ENCODE data around the gene USP40. TPM values are rescaled to one million over a fixed set of nuclear protein-coding genes. Genes with fewer than 3 reads are reported as not detected.
"Not testable (repeated sequence)": the region's sequence is repeated elsewhere in the genome, so short reads cannot be mapped to it uniquely, and the experiment has no call there.

USP40 gene
- total and polyA plus RNA-seq, 2 donors, result 16.1 to 26.7 TPM

GRCh38 chr2:233593201-233593600 is 26.6 kb upstream of the USP40 start:
- DNase-seq (ENCODE audit: low read depth in 6 of 9, low spot score in 9 of 9), result no peak
- Histone ChIP-seq H3K9me3 (ENCODE audit: control insufficient read depth in 2 of 2, insufficient read depth in 1 of 2, low read length in 1 of 2) (no peaks in the 10 kb centered on the region), H3K4me1 (ENCODE audit: control insufficient read depth in 2 of 2, insufficient read depth in 2 of 2, low read length in 2 of 2) (no peaks in the 10 kb centered on the region), H3K27ac (ENCODE audit: low read depth in 1 of 2, low read length in 1 of 2) (no peak overlapping the region), H3K27me3 (ENCODE audit: control insufficient read depth in 2 of 2, insufficient read depth in 1 of 2, low read length in 1 of 2) (no peaks in the 10 kb centered on the region), H3K4me3 (ENCODE audit: low read length in 2 of 2) (no peak overlapping the region), H3K36me3 (ENCODE audit: control insufficient read depth in 2 of 2, insufficient read depth in 2 of 2, low read length in 1 of 2) (no peaks in the 10 kb centered on the region)
- WGBS, result 94% methylated on average over 8 of the region's 8 CpGs

GRCh38 chr2:233592706-233593105 is 26.1 kb upstream of the USP40 start:
- H3K27ac ChIP-seq (ENCODE audit: low read depth in 1 of 2, low read length in 1 of 2); DNase-seq (ENCODE audit: low read depth in 6 of 9, low spot score in 9 of 9); H3K9me3 ChIP-seq (ENCODE audit: control insufficient read depth in 2 of 2, insufficient read depth in 1 of 2, low read length in 1 of 2); H3K4me1 ChIP-seq (ENCODE audit: control insufficient read depth in 2 of 2, insufficient read depth in 2 of 2, low read length in 2 of 2); H3K36me3 ChIP-seq (ENCODE audit: control insufficient read depth in 2 of 2, insufficient read depth in 2 of 2, low read length in 1 of 2); H3K27me3 ChIP-seq (ENCODE audit: control insufficient read depth in 2 of 2, insufficient read depth in 1 of 2, low read length in 1 of 2); H3K4me3 ChIP-seq (ENCODE audit: low read length in 2 of 2): not testable (repeated sequence)
- WGBS, result 100% methylated on average over 1 of the region's 1 CpG

DNA sequence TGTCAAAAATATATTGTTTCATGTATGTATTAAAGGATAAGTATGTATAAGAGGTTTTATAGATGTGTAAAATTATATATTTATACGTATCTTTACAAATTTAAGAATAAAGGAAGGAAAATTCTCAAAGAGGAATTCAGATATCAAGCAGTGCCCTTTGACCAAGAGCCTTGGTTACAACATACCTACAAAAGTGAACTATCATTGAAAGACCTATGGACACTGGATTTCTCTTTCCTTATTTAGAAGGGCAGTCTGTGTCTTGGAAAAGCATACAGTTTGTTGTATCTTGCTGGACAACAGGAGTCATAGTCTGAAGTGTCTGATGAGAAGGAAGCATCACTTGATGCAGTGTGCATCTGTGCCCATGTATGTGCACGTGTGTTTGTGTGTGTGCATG is 21.8 kb upstream of the USP40 start:
- H3K9me3 ChIP-seq (ENCODE audit: control insufficient read depth in 2 of 2, insufficient read depth in 1 of 2, low read length in 1 of 2), result no peaks in the 10 kb centered on the region
- no peaks in the 10 kb centered on the region for H3K27me3 ChIP-seq (ENCODE audit: control insufficient read depth in 2 of 2, insufficient read depth in 1 of 2, low read length in 1 of 2)
- H3K4me1 ChIP-seq (ENCODE audit: control insufficient read depth in 2 of 2, insufficient read depth in 2 of 2, low read length in 2 of 2), result no peaks in the 10 kb centered on the region
- DNase-seq (ENCODE audit: low read depth in 6 of 9, low spot score in 9 of 9), result no peak
- WGBS, result 97% methylated on average over 2 of the region's 2 CpGs
- no peak overlapping the region for H3K4me3 ChIP-seq (ENCODE audit: low read length in 2 of 2)
- H3K27ac ChIP-seq (ENCODE audit: low read depth in 1 of 2, low read length in 1 of 2), result no peak overlapping the region
- H3K36me3 ChIP-seq (ENCODE audit: control insufficient read depth in 2 of 2, insufficient read depth in 2 of 2, low read length in 1 of 2), result no peaks in the 10 kb centered on the region

DNA sequence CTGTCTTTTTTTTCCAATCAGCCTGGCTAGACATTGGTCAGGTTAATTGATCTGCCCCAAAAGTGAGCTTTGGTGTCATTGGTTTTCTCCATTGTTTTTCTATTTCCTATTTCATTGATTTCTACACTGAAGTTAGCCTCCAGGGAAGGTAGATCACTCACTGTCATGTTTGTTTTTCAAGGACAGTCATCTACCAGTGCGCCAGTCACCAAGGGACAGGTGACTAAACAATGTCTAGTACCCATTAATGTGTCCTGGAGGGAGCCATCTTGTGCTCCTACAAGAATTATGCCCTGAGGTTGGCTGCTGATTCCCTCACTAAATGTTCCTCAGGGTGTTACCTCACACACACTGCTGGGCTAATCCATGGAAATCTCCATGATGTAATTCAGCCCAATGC is 17.6 kb upstream of the USP40 start:
- 96% methylated on average over 1 of the region's 1 CpG for WGBS
- Histone ChIP-seq H3K9me3 (ENCODE audit: control insufficient read depth in 2 of 2, insufficient read depth in 1 of 2, low read length in 1 of 2) (no peaks in the 10 kb centered on the region), H3K36me3 (ENCODE audit: control insufficient read depth in 2 of 2, insufficient read depth in 2 of 2, low read length in 1 of 2) (no peaks in the 10 kb centered on the region), H3K27ac (ENCODE audit: low read depth in 1 of 2, low read length in 1 of 2) (no peak overlapping the region), H3K4me1 (ENCODE audit: control insufficient read depth in 2 of 2, insufficient read depth in 2 of 2, low read length in 2 of 2) (no peaks in the 10 kb centered on the region), H3K4me3 (ENCODE audit: low read length in 2 of 2) (no peak overlapping the region), H3K27me3 (ENCODE audit: control insufficient read depth in 2 of 2, insufficient read depth in 1 of 2, low read length in 1 of 2) (no peaks in the 10 kb centered on the region)
- no peak for DNase-seq (ENCODE audit: low read depth in 6 of 9, low spot score in 9 of 9)

DNA sequence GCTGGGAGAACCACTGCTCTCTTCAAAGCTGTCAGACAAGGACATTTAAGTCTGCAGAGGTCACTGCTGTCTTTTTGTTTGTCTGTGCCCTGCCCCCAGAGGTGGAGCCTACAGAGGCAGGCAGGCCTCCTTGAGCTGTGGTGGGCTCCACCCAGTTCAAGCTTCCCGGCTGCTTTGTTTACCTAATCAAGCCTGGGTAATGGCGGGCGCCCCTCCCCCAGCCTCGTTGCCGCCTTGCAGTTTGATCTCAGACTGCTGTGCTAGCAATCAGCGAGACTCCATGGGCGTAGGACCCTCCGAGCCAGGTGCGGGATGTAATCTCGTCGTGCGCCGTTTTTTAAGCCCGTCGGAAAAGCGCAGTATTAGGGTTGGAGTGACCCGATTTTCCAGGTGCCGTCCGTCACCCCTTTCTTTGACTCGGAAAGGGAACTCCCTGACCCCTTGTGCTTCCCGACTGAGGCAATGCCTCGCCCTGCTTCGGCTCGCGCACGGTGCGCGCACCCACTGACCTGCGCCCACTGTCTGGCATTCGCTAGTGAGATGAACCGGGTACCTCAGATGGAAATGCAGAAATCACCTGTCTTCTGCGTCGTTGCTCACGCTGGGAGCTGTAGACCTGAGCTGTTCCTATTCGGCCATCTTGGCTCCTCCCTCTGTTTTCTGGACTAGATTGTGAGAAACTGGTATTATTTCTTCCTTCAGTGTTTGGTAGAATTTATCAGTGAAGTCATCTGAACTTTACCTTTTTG is 16.8 kb upstream of the USP40 start:
- not testable (repeated sequence) for H3K4me3 ChIP-seq (ENCODE audit: low read length in 2 of 2); H3K9me3 ChIP-seq (ENCODE audit: control insufficient read depth in 2 of 2, insufficient read depth in 1 of 2, low read length in 1 of 2); H3K4me1 ChIP-seq (ENCODE audit: control insufficient read depth in 2 of 2, insufficient read depth in 2 of 2, low read length in 2 of 2); H3K27me3 ChIP-seq (ENCODE audit: control insufficient read depth in 2 of 2, insufficient read depth in 1 of 2, low read length in 1 of 2); H3K27ac ChIP-seq (ENCODE audit: low read depth in 1 of 2, low read length in 1 of 2); DNase-seq (ENCODE audit: low read depth in 6 of 9, low spot score in 9 of 9); H3K36me3 ChIP-seq (ENCODE audit: control insufficient read depth in 2 of 2, insufficient read depth in 2 of 2, low read length in 1 of 2)
- 89% methylated on average over 35 of the region's 35 CpGs for WGBS

DNA sequence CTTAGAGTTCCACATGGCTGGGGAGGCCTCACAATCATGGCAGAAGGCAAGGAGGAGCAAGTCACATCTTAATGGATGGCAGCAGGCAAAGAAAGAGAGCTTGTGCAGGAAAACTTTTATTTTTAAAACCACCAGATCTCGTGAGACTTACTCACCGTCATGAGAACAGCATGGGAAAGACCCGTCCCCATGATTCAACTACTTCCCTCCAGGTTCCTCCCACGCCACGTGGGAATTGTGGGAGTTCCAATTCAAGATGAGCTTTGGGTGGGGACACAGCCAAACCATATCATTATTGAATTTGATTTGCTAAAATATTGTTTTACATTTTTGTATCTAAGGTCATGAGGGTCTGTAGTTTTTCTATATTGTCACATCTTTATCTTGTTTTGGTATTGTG is 10.8 kb upstream of the USP40 start:
- DNase-seq (ENCODE audit: low read depth in 6 of 9, low spot score in 9 of 9), result not testable (repeated sequence)

DNA sequence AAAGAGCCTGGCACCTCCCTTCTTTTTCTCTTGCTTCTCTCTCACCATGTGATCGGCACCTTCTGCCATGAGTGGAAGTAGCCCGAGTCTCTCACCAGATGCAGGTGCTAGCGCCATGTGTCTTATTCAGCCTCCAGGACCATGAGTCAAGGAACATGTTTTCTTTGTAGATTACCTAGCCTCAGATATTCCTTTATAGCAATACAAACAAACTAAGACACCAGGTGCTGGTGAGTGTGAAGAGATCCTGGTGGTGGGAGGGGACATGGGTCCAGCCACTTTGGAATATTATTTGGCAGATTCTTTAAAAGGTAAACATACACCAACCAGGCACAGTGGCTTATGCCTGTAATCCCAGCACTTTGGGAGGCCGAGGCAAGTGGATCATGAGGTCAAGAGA is 5.9 kb upstream of the USP40 start:
- Histone ChIP-seq H3K4me3 (ENCODE audit: low read length in 2 of 2) (no peak overlapping the region), H3K27ac (ENCODE audit: low read depth in 1 of 2, low read length in 1 of 2) (no peak overlapping the region), H3K36me3 (ENCODE audit: control insufficient read depth in 2 of 2, insufficient read depth in 2 of 2, low read length in 1 of 2) (no peaks in the 10 kb centered on the region), H3K9me3 (ENCODE audit: control insufficient read depth in 2 of 2, insufficient read depth in 1 of 2, low read length in 1 of 2) (peaks cover 0 to 5% of the 10 kb centered on the region in 2 donors), H3K4me1 (ENCODE audit: control insufficient read depth in 2 of 2, insufficient read depth in 2 of 2, low read length in 2 of 2) (no peaks in the 10 kb centered on the region), H3K27me3 (ENCODE audit: control insufficient read depth in 2 of 2, insufficient read depth in 1 of 2, low read length in 1 of 2) (no peaks in the 10 kb centered on the region)
- no peak for DNase-seq (ENCODE audit: low read depth in 6 of 9, low spot score in 9 of 9)
- WGBS, result 96% methylated on average over 4 of the region's 4 CpGs

More for the DNA sequence above, 10.8 kb upstream of the USP40 start:
- WGBS, result 78% methylated on average over 5 of the region's 5 CpGs
- H3K27me3 ChIP-seq (ENCODE audit: control insufficient read depth in 2 of 2, insufficient read depth in 1 of 2, low read length in 1 of 2); H3K4me3 ChIP-seq (ENCODE audit: low read length in 2 of 2); H3K4me1 ChIP-seq (ENCODE audit: control insufficient read depth in 2 of 2, insufficient read depth in 2 of 2, low read length in 2 of 2); H3K27ac ChIP-seq (ENCODE audit: low read depth in 1 of 2, low read length in 1 of 2); H3K9me3 ChIP-seq (ENCODE audit: control insufficient read depth in 2 of 2, insufficient read depth in 1 of 2, low read length in 1 of 2); H3K36me3 ChIP-seq (ENCODE audit: control insufficient read depth in 2 of 2, insufficient read depth in 2 of 2, low read length in 1 of 2): not testable (repeated sequence)

DNA sequence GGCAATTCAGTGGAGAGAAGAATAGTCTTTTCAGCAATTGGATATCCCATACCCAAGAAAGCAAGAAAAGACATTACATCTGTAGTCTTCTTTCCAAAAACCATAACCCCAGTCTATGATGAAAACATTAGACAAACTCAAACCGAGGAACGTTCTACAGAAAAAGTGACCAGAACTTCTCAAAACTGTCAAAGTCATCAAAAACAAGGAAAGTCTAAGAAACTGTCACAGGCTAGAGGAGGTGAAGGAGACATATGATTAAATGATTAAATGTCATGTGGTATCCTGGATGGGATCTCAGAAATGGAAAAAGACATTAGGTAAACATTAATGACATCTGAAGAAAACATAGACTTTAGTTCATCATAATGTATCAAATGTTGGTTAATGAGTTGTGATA is 4.9 kb upstream of the USP40 start:
- peaks cover under 1 to 5% of the 10 kb centered on the region in 2 donors for H3K9me3 ChIP-seq (ENCODE audit: control insufficient read depth in 2 of 2, insufficient read depth in 1 of 2, low read length in 1 of 2)
- WGBS, result 86% methylated on average over 2 of the region's 2 CpGs
- no peaks in the 10 kb centered on the region for H3K4me1 ChIP-seq (ENCODE audit: control insufficient read depth in 2 of 2, insufficient read depth in 2 of 2, low read length in 2 of 2)
- no peak for DNase-seq (ENCODE audit: low read depth in 6 of 9, low spot score in 9 of 9)
- H3K4me3 ChIP-seq (ENCODE audit: low read length in 2 of 2), result no peak overlapping the region
- H3K27me3 ChIP-seq (ENCODE audit: control insufficient read depth in 2 of 2, insufficient read depth in 1 of 2, low read length in 1 of 2), result peaks cover 0 to 3% of the 10 kb centered on the region in 2 donors
- H3K27ac ChIP-seq (ENCODE audit: low read depth in 1 of 2, low read length in 1 of 2), result no peak overlapping the region
- H3K36me3 ChIP-seq (ENCODE audit: control insufficient read depth in 2 of 2, insufficient read depth in 2 of 2, low read length in 1 of 2), result no peaks in the 10 kb centered on the region

DNA sequence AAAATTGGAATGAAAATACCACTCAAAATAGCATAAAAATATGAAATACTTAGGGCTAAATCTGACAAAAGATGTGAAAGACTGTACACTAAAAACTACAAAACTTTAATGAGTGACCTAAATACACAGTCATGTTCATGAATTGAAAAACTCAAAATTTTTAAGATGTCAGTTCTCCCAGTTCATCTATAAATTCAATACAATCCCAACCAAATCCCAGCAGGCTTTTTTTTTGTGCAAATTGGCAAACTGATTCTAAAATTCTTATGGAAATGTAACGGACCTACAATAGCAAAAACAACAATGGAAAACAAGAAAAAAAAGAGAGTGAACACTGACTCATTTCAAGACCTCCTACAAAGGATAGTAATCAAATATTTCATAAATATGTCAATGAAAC is 4.4 kb upstream of the USP40 start:
- H3K27me3 ChIP-seq (ENCODE audit: control insufficient read depth in 2 of 2, insufficient read depth in 1 of 2, low read length in 1 of 2), result peaks cover 0 to 3% of the 10 kb centered on the region in 2 donors
- no peaks in the 10 kb centered on the region for H3K36me3 ChIP-seq (ENCODE audit: control insufficient read depth in 2 of 2, insufficient read depth in 2 of 2, low read length in 1 of 2)
- H3K4me3 ChIP-seq (ENCODE audit: low read length in 2 of 2), result no peak overlapping the region
- H3K4me1 ChIP-seq (ENCODE audit: control insufficient read depth in 2 of 2, insufficient read depth in 2 of 2, low read length in 2 of 2), result no peaks in the 10 kb centered on the region
- no peak overlapping the region for H3K27ac ChIP-seq (ENCODE audit: low read depth in 1 of 2, low read length in 1 of 2)
- H3K9me3 ChIP-seq (ENCODE audit: control insufficient read depth in 2 of 2, insufficient read depth in 1 of 2, low read length in 1 of 2), result peaks cover 1 to 2% of the 10 kb centered on the region in 2 donors
- no peak for DNase-seq (ENCODE audit: low read depth in 6 of 9, low spot score in 9 of 9)
- 94% methylated on average over 1 of the region's 1 CpG for WGBS
